ENCODE results near the gene DDR1. TPM values are rescaled to one million over a fixed set of nuclear protein-coding genes. Genes with fewer than 3 reads are reported as not detected.

Gene DDR1
- total RNA-seq, 1 donor from 2014 or later: 102 TPM

DNA sequence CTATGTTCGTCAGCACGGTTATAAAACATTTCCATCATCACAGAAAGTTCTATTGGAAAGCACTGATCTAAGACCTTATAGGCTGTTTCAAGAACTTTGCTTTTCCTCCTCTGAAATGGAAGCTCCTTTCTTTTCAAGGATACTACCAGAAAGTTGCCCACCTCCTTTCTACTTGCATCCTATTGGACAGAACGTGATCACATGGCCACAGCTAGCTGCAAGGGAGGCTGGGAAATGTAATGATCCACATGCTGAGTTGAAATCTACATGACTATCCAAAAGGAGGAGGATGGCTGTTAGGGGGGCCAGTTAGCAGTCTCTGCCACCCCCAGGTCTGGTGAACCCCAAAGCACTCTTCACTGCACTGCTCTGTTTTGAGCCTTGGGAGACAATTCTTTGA, 44.4 kb downstream of the DDR1 start:
- TF ChIP-seq, protein P1, sequence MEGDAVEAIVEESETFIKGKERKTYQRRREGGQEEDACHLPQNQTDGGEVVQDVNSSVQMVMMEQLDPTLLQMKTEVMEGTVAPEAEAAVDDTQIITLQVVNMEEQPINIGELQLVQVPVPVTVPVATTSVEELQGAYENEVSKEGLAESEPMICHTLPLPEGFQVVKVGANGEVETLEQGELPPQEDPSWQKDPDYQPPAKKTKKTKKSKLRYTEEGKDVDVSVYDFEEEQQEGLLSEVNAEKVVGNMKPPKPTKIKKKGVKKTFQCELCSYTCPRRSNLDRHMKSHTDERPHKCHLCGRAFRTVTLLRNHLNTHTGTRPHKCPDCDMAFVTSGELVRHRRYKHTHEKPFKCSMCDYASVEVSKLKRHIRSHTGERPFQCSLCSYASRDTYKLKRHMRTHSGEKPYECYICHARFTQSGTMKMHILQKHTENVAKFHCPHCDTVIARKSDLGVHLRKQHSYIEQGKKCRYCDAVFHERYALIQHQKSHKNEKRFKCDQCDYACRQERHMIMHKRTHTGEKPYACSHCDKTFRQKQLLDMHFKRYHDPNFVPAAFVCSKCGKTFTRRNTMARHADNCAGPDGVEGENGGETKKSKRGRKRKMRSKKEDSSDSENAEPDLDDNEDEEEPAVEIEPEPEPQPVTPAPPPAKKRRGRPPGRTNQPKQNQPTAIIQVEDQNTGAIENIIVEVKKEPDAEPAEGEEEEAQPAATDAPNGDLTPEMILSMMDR (IDR thresholded peaks at IDR 0.05): no peak
- no peak for DNase-seq
- no peak overlapping the region for H3K4me3 ChIP-seq
- intact Hi-C loops (cut with DNase I): no loop called here
- ATAC-seq: no peak
- H3K36me3 ChIP-seq: peaks cover 26% of the 10 kb centered on the region
- peaks cover 9% of the 10 kb centered on the region for H3K4me1 ChIP-seq
- no peaks in the 10 kb centered on the region for H3K27me3 ChIP-seq
- no peaks in the 10 kb centered on the region for H3K9me3 ChIP-seq
- H3K27ac ChIP-seq: peak overlapping the region; percentile 80

DNA sequence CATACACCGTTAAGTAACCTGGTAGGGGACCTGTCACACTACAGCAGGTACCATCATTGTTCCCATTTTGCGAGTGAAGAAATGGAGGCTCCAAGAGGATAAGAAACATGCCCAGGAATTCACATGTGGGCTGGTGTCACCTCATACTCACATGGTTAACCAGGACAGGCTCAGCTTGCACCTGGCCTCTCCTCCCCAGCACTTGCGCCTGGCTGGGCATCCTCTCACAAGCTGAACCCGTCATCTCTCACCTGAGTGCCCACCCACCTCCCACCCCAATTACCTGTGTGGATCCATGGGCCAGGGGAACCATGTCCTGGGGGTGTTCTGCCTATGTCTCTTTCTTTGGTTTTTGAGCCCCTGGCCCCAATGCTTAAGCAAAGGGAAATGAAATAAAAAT, 46.2 kb downstream of the DDR1 start:
- H3K27me3 ChIP-seq: no peaks in the 10 kb centered on the region
- intact Hi-C loops (cut with DNase I): no loop called here
- peaks cover 13% of the 10 kb centered on the region for H3K4me1 ChIP-seq
- peaks cover 16% of the 10 kb centered on the region for H3K36me3 ChIP-seq
- ATAC-seq (peak; percentile 29), DNase-seq (no peak)
- TF ChIP-seq, protein P1 (IDR thresholded peaks at IDR 0.05): no peak
- H3K9me3 ChIP-seq: no peaks in the 10 kb centered on the region
- peak overlapping the region; percentile 80 for H3K27ac ChIP-seq
- H3K4me3 ChIP-seq: peak overlapping the region; percentile 48

DNA sequence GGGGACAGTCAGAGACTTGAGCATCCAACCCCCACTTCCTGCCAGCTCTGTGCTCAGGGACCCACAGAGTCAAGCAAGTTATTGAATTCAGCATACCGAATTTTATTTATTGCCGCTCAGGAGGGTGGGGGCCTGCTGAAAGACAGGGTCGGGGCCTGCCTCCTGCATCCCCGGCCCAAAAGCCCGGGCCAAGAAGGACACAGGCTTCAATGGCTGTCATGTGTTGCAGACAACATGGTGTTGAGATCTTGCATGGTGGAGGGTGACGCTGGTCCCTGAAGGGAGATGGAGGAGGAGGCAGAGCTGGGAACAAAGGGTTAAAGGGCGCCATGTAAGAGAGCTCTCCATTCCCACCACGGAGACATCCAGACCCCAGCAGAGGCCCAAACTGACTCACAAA, 47.0 kb downstream of the DDR1 start:
- no peaks in the 10 kb centered on the region for H3K9me3 ChIP-seq
- no peak for ATAC-seq
- H3K27me3 ChIP-seq: no peaks in the 10 kb centered on the region
- peaks cover 7% of the 10 kb centered on the region for H3K4me1 ChIP-seq
- peak overlapping the region; percentile 48 for H3K4me3 ChIP-seq
- peaks cover 9% of the 10 kb centered on the region for H3K36me3 ChIP-seq
- TF ChIP-seq, protein P1 (IDR thresholded peaks at IDR 0.05): no peak
- no peak for DNase-seq
- peak overlapping the region; percentile 80 for H3K27ac ChIP-seq
- intact Hi-C loops (cut with DNase I): no loop called here

DNA sequence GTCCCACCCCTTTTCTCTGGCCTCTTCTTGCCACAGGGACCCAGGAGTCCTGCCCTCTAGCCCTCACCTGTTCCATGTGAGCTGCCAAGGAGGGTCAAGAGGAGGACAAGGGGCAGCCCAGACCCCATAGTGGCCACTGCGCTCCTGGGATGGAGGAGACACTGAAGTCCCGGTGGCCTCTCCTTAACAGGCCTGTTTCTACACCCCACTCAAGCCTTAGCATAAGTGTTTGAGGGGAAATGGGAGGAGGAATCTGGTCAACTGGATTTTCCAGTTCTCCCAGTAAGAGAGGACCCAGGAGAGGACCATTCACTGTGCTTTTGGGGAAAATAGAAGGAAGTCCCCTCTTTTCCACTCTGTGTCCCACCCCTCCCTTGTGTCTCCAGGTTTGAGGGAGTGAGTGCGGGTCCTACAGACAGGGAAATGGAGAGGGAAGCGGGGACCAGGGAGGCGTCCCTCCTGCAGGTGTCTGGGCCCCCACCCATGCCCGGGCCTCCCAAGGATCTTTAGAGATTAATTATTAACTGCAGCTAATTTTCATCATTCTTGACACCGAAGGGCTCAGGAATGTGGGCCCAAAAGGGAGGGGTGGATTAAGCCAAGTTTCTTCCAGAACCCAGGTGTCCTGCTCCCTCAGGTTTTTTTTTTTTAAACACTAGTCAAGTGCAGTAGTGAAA, 47.8 kb downstream of the DDR1 start, which contains the start of gene SFTA2:
Gene SFTA2, minus strand, starts transcription at position 202 of the 677 bp plus-strand sequence. Its CDS starts 74 bp downstream, at position 128.
- intact Hi-C loops (cut with DNase I): no loop called here
- Histone ChIP-seq H3K27me3 (no peaks in the 10 kb centered on the region), H3K9me3 (no peaks in the 10 kb centered on the region), H3K36me3 (peaks cover 1% of the 10 kb centered on the region), H3K4me3 (peak within 1 kb of the TSS; percentile 48), H3K4me1 (peaks cover 5% of the 10 kb centered on the region), H3K27ac (peak within 1 kb of the TSS; percentile 80)
- ATAC-seq: peak; percentile 72
- TF ChIP-seq, protein P1 (IDR thresholded peaks at IDR 0.05): no peak
- peak; percentile 83 for DNase-seq

DNA sequence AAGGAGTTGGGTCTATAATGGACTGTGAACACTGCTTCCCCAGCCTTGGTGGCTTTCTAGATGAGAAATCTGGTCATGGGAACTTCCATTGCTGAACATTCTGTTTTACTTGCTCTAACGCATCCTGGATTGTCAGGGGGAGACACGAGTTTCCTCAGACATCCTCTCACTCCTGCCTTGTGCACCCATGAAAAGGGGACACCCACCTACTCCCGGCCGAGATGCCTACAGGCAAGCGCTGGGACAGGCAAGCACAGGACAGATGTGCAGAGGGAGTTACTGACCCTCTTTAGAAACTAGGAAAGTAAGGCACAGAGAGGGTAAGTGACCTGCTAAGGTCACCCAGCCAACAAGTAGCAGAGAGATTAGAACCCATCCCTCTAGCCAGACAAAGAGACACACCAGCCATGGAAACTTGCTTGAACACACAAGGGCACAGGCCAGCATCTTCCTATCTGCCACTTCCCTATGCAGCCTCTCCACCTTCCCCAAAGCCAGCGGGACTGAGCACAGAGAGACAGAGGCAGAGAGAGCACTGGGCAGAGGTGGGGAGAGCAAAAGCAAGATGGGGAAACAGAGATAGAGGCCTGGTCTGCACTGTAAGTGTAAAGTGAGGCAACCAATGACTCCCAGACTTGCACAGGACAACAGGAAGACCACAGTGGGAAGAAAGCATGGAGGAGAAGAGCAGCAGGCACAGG, 48.5 kb downstream of the DDR1 start:
- Histone ChIP-seq H3K27ac (peak overlapping the region; percentile 80), H3K4me1 (peaks cover 5% of the 10 kb centered on the region), H3K36me3 (no peaks in the 10 kb centered on the region), H3K27me3 (no peaks in the 10 kb centered on the region), H3K4me3 (no peak overlapping the region), H3K9me3 (no peaks in the 10 kb centered on the region)
- DNase-seq (no peak), ATAC-seq (no peak)
- TF ChIP-seq, protein P1 (IDR thresholded peaks at IDR 0.05): no peak
- intact Hi-C loops (cut with DNase I): no loop called here

All from upper lobe of right lung (tissue), 1 donor.